Stimulated activated CD8-positive, alpha-beta memory T cell treated with anti-CD3 and anti-CD28 coated beads, Interleukin-7, amount 100 ng/mL, for 4 hours (primary cell): ENCODE results near the gene CAPN13.

Experiments used
- DNase-seq, 2 donors: peaks; one replicate each; pipeline ENCODE4 v3.0.0-alpha.2; 2020; ENCODE audit warnings: low read depth in 2 of 2

The CAPN13 gene

DNA sequence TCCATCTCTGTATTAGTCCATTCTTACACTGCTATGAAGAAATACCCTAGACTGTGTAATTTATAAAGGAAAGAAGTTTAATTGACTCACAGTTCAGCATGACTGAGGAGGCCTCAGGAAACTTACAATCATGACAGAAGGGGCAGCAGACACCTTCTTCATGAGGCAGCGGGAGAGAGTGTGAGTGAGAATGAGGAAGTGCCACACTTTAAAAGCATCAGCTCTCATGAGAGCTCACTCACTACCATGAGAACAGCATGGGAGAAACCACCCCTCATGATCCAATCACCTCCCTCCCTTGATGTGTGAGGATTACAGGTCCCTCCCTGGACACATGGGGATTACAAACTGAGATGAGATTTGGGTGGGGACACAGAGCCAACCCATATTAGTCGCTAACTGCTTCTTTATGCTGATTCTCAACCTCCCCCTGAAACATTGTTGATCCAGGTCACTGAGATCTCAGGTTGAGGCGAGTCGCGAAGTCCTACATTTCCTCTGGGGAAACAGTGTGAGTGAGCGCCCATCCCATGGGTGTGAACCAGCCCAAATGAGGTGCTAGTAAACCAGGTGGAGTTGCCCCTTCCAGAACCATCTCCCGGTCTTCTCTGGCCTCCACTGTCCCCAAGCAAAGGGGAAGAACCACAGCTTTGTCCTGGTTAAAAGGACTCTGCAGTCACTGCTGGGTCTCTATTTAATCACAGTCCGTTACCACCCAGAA, 123.8 kb downstream of the CAPN13 start:
- no peak for DNase-seq

GRCh38 chr2:30681022-30681421, 126.2 kb downstream of the CAPN13 start:
- no peak for DNase-seq

DNA sequence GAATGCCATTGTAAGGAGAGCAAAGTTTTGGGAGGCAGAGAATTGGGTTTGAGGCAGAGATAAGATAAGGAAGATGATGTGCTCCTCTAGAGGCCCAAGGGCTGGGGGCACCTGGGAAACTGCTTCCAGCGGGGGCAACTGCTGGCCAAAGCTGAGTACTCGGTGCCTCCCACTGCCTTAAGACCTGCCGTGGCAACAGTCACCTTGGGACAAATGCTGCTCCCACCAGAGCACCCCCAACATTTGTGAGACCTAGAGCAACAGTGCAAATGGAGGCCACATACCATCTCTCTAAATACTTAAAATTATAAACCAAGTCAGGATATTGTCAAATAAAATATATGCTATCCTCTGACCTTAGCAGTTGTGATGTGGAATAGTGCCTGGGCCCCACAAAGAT, 127.1 kb downstream of the CAPN13 start:
- DNase-seq = no peak

DNA sequence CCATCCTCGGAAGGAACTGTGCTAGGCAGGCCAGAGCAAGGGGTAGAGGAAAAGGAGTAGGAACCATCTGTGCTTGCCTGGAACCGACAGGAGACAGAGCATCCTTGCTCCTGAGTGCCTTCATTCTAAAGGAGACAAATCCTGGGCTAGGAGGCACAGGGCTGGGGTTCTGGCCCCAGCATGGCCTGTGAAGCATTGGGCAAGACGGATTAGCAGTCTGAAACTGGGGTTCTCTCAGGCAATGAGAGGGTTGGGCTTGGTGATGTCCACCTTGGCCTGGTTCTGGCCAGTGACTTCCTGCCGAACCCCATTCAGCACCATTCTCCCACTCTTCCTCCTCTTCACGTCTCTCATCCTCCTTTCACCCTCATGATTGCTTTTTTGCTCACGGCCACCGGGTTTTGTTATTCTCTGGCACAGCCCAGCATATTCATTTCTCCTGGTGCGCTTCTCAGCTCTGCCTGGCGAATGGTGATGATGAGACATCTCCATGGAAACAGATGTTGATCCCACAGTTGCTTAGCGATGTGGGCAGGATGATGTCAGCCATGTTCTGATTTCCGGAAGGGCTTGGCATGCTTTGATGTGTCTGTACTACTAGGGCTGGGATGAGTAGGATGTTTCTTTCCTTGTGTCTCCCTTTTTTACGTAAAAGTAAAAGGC, 127.7 kb downstream of the CAPN13 start:
- no peak for DNase-seq

GRCh38 chr2:30678410-30679137, 128.7 kb downstream of the CAPN13 start:
- no peak for DNase-seq

- DNase-seq = no peak
Measured at GRCh38 chr2:30677861-30678385, 129.3 kb downstream of the CAPN13 start.

GRCh38 chr2:30677231-30677630, 130.0 kb downstream of the CAPN13 start:
- no peak for DNase-seq

DNA sequence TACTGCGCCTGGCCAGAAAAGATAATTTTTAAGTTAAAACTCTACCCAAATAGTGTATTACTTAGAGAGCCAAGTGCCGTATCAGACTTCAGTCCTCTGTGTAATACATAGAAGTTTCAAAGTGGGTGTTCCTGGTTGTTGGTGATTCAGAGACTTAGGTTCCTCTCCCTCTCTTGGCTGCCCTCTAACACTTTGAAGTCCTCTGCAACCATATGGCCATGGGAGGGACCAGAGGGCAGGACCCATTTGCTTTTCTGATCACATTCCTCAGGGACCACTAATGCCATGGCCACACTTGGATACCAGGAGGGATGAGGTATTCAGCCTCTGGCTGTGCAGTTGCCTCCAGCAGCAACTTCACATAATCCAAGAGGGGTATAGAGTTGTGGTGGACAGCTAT, 131.5 kb downstream of the CAPN13 start:
- DNase-seq = no peak

DNA sequence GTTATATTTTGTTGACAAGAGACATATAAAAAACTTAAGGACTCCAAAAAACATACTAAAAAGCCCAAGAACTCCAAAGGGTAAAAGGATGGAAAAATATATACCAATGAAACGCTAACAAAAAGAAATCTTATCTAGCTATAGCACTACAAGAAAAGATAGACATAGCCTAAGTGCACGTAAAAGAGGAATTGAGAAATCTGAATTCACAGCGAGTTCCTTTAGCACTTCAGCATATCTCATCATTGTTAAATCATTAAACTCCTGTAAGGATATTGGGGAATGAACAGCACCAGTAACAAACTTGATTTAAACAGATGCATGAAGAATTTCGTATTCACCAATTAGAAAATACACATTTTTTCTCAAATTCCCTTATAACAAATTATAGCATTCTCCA, 134.1 kb downstream of the CAPN13 start:
- no peak for DNase-seq
